Left hindlimb (tissue), 1 donor: ENCODE results near the gene SLC6A2.
"Not testable (repeated sequence)": the region's sequence is repeated elsewhere in the genome, so short reads cannot be mapped to it uniquely, and the experiment has no call there.

Source experiments
- DNase-seq: peaks from one replicate; pipeline ENCODE4 v3.0.0-alpha.2; 2018

The SLC6A2 gene

DNA sequence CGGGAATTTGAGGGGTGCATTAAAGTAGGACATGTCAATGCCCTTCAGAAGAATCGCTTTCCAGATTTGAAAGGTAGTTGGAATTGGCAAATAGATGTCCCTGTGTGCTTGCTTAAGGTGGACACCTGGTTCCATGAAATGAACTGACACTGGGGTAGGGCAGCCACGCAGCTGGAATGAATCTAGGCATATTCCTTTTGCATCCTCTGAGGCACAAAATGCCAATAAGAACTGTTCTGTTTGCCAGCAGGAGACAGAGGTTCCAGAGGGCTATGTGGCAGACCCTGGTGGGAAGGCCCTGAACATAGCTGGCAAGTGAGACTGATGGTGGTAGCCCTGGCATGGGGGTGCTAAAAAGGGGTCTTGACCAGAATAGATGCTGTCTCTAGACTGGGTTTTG lies 61.5 kb downstream of the SLC6A2 start:
- no peak for DNase-seq

DNA sequence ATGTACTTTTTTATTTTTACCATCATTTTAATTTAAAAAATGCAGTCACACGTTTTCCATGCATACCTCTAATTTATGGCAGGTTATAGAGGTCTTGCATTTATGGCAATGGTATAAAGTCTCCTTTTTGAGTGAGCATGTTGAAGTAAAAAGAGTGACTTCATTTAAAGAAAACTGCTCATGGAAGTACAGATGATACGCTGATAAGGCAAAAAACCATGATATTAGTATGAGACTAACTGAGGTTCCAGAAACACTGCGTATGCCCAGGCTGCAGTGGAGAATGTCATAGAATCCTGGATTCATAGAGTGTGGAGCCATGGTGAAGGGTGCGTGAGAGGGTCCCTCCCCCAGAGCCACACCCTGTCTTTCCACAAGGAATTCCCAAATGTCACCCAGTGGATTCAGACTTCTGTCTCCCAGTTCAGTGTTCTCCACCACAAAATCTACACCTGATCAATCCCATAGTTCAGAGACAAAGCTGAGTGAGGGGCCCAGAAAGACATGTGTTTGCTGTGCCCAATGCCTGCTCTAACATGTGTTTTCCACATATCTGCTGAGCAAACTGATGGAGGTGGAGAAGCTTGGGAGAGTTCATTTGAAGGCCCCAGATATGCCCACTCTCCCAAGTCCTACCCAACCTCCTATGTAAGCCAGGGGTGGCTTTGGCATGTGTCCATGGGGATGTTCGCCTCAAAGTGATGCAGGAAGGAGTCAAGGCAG lies 69.4 kb downstream of the SLC6A2 start:
- no peak for DNase-seq

DNA sequence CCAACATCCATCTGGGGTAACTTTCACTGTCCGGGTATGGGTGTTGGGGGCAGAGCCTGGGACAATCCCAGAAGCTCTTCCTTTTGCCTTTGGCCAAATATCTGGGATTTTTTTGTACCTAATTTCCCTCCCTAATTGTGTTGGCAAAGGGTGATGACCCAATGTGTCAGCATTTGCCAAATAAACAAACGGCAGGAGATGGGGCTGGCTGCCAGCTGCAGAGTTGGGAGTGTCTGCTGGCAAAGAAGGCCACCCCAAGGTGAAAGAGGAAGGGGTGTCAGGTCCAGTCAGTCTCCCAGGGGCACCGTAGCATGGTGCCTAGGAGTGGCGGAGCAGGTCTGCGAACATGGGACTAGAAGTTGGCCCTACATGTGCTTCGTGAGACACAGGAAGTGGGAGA lies 73.0 kb downstream of the SLC6A2 start:
- DNase-seq, result no peak

DNA sequence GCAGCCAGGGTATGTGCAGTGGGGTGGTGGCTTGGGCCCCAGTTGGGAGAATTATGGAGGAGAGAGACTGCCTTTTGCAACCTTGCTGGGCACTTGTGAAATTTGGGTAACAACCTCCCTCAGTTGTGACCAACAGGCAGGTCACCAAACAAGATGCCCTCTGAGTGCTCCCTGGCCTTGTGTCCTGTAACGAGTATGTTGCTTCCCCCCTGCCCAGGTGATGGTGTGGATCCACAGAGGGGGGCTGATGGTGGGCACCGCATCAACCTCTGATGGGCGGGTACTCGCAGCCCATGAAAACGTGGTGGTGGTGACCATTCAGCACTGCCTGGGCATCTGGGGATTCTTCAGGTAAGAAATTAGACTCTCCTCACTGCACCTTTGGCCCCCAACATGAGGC lies 74.3 kb downstream of the SLC6A2 start:
- DNase-seq, result no peak

DNA sequence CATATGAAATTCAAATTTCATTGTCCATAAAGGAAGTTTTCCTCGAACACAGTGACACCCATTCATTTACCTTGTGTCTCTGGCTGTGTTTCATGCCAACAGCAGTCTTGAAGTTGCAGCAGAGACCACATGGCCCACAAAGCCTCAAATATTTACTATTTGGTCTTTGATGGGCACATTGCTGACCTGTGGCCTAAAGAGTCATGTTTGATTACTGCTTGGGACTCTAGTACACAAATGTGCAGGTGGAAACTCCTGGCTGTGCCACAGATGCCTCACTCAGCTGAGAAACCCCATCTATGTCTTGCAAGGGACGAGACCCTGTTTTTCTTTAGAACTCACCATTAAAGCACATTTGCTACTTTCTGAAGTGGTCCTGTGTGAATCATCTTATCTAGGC lies 76.7 kb downstream of the SLC6A2 start:
- no peak for DNase-seq

DNA sequence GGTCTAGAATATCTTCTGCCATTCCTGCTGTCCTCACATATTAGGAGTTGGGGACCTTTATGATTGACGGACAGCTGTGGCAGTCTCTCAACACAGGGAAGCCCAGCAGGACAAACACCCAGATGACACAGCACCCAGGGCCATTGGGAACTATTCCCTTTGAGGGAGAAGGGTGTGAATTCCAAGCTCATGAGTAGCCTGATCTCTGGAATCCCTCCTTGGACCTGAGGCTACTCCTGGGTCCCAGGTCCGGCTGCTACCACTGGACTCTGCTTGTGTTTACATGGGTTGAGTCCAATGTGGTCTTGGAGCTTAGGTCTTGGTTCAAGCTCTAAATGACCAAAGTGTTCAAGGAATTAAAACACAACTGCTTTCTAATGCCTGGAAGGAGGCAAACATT lies 78.9 kb downstream of the SLC6A2 start:
- no peak for DNase-seq

DNA sequence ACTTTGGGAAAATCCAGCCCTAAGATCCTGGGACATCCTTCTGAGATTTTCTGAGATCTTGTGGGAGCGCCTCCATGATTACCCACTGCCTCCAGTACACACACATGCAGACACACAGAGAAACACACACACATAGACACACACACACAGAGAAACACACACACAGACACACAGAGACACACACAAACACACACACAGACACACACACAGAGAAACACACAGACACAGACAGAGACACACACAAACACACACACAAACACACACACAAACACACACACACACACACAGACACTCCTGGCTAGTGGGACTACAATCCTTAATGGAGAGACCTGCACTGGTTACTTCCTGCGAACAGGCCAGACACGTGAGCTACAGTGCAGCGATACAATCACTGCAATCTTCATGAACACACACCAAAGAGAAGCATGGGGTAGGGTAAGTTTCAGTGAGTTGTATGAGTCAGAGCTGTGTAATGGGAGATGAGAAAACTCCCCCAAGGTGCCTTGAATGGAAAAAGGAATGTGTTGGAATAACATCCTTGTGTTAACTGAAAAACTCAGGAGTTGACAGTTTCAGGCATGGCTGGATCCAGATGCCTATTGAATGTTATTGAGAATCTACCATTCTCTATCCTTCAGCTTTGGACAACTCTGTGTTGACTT lies 79.5 kb downstream of the SLC6A2 start:
- DNase-seq, result no peak

DNA sequence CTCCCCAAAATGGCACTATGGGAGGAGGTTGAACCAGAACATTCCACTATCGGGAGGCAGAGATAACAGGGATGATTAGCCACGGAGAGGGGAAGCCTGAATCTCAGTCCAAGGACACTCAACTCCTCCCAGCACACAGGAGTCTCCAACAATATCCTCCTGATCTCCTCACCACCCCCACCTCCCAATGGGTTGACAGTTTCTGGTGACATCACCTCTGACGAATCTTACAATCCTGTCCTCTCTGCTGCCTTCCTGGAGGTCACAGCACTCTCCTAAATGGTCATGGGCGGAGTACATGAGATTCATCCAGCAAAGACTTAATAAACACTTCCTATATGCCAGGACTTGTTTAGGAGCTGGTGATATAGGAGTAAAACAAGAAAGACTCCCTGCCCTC lies 80.9 kb downstream of the SLC6A2 start:
- DNase-seq, result no peak

DNA sequence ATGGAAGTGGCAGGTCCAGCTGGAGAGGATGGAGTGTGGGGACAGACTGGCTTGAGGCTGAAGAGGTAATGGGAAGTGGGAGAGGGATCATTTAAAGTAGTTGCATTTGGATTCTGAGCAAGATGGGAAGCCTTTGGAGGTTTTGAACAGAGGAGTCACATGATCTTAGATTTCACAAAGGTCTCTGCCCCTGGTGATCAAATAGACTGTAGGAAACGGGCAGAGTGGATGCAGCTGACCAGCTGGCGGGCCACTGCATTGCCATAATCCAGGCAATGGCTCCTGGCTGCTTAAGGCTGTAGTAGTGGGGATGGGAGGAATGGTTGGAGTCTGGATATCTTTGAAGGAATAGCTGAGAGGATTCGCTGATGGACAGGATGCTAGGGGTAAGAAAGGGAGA lies 81.5 kb downstream of the SLC6A2 start:
- DNase-seq, result no peak

DNA sequence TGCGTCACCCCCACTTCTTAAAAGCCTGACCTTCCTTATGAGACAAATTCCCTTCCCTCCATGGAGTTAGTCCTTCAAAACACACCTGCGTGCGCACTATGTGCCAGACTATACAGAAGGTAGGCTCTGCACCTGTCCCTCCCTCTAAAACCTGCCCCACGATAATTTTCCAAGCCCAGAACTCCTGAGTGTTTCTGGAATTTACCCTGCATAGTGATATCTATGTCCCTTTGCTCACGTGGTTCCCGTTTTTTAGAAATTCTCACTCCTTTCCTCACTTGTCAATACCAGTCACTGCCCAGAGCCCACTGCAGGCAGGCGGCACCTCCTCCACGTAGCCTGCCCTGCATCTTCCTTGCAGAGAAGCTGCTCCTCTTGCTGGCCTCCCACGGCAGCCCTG lies 82.2 kb downstream of the SLC6A2 start:
- DNase-seq, result no peak

DNA sequence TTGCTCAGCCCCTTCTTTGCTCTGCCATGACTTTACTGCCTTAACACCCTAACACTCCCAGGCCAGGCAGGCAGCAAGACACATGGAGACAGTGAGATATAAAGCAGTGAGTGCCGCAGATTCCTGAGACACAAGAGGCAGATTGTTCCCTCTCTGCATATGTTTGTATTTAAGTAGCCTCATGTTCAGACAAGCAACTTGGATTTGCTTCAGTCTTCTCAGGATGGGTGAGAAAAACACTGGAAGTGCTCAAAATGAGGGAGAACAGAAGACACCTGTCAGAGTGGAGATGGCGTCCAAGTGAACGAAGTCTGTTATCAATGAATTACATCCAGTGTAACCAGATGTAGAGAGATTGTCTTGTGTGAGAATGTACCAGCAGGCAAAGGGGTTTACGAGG lies 90.3 kb downstream of the SLC6A2 start:
- DNase-seq, result no peak

DNA sequence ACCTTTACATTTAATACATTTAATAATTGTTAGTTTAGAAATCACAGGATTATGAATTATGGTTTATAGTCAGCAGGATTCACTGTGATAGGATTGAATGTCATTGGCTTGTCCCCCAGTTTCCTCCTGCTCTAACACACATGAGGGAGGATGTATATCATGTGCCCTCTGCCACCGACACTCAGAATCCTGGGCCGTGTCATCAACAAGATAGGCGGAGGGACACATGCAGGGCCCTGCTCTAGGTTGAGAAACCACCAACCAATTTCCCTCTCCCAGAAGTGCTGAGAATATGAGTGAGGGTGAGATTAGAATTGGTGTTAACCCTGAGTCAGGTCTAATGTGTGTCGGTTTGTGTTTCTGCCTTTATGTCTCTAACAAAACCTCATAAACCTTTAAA lies 92.0 kb downstream of the SLC6A2 start:
- DNase-seq, result no peak

DNA sequence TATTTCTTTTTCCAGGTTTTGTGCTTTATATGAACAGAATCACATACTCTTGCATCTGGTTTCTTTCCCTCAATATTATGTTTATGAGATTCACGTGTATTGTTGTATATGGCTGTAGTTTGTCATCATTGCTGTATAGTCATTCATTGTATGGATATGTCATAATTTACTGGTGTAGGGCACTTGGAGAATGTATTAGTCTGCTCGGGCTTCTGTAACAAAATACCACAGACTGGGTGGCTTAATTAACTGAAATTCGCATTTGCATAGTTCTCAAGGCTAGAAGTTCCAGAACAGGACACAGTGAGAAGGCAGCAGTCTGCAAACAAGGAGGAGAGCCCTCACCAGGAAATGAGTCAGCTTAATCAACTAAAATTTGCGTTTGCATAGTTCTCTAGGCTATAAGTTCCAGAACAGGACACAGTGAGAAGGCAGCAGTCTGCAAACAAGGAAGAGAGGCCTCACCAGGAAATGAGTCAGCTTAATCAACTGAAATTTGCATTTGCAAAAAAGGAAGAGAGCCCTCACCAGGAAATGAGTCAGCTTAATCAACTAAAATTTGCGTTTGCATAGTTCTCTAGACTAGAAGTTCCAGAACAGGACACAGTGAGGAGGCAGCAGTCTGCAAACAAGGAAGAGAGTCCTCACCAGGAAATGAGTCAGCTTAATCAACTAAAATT lies 96.8 kb downstream of the SLC6A2 start:
- not testable (repeated sequence) for DNase-seq

DNA sequence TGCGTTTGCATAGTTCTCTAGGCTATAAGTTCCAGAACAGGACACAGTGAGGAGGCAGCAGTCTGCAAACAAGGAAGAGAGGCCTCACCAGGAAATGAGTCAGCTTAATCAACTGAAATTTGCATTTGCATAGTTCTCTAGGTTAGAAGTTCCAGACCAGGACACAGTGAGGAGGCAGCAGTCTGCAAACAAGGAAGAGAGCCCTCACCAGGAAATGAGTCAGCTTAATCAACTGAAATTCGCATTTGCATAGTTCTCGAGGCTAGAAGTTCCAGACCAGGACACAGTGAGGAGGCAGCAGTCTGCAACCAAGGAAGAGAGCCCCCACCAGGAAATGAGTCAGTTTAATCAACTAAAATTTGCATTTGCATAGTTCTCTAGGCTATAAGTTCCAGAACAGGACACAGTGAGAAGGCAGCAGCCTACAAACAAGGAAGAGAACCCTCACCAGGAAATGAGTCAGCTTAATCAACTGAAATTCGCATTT lies 97.4 kb downstream of the SLC6A2 start:
- DNase-seq, result not testable (repeated sequence)
